Endothelial cell of umbilical vein (primary cell): ENCODE data around the gene ATP8A1. TPM values are rescaled to one million over a fixed set of nuclear protein-coding genes. Genes with fewer than 3 reads are reported as not detected.

ENCODE experiments used
- BruUV-seq: library from RNA; stranded (reverse); fragments of 400-500 nt; replicated peaks from 2 replicates; lab custom pipeline; 2021; lab: Mats Ljungman, UMichigan
- CTCF ChIA-PET: fragments of 300-600, 350-600 bp; sonication (Branson Sonifier 250); formaldehyde crosslinking; loops from one replicate; lab custom pipeline; 2021; ENCODE audit warnings: antibody characterized with exemption, inconsistent platforms; lab: Charles Lee
- POLR2A ChIA-PET: fragments of 300-600, 350-600 bp; sonication (Branson Sonifier 250); formaldehyde crosslinking; loops from one replicate; lab custom pipeline; 2021; ENCODE audit warnings: antibody characterized with exemption, inconsistent platforms; lab: Charles Lee
- DNase-seq: peaks from one replicate; pipeline ENCODE4 v3.0.0-alpha.2; 2011; ENCODE audit warnings: low read depth, low spot score
- FAIRE-seq: peaks from 2 replicates; lab custom pipeline; 2011; peaks lifted over from hg19 to GRCh38; lab: Jason Lieb, UNC
- H2AFZ ChIP-seq: 2 replicates; pipeline ENCODE4 v1.6.0; 2012; ENCODE audit warnings: low read depth, low read length, control low read depth, inconsistent platforms
- H3K27ac ChIP-seq: 2 replicates; pipeline ENCODE4 v1.5.1; 2011; ENCODE audit warnings: low read depth, mild to moderate bottlenecking, control low read depth, low read length, moderate library complexity; ENCODE audit not compliant: insufficient read depth
- H3K27me3 ChIP-seq, 2 experiments: 2 replicates each; pipeline versions ENCODE4 v1.6.0 to v1.6.1; 2011; ENCODE audit warnings: low read length in 2 of 2, mixed read lengths in 1 of 2; ENCODE audit not compliant: control insufficient read depth in 2 of 2, insufficient read depth in 2 of 2
- H3K36me3 ChIP-seq, 2 experiments: 2 replicates in 1 of 2; 3 replicates in 1 of 2; pipeline ENCODE4 v1.5.1; 2011; ENCODE audit warnings: low read length in 2 of 2, mild to moderate bottlenecking in 1 of 2, moderate library complexity in 1 of 2; ENCODE audit not compliant: control insufficient read depth in 2 of 2, insufficient read depth in 2 of 2; ENCODE audit errors: extremely low read depth in 1 of 2
- H3K4me1 ChIP-seq: 3 replicates; pipeline ENCODE4 v1.5.1; 2011; ENCODE audit warnings: mild to moderate bottlenecking, low read length; ENCODE audit not compliant: control insufficient read depth, insufficient read depth; ENCODE audit errors: extremely low read depth
- H3K4me2 ChIP-seq: 2 replicates; pipeline ENCODE4 v1.6.1; 2011; ENCODE audit warnings: low read length, control low read depth, mixed read lengths; ENCODE audit not compliant: insufficient read depth
- H3K4me3 ChIP-seq, 3 experiments: fragments of 200-600 bp in 1 of 3; sonication (generic), shearing (Covaris generic) in 1 of 3; replicated peaks in 1 of 3; 2 replicates each; pipeline ENCODE4 v1.5.1; 2011 to 2016; ENCODE audit warnings: control low read depth in 3 of 3, low read length in 3 of 3, mild to moderate bottlenecking in 2 of 3, inconsistent platforms in 1 of 3, low read depth in 1 of 3, moderate library complexity in 1 of 3; ENCODE audit not compliant: insufficient read depth in 1 of 3
- H3K79me2 ChIP-seq: 2 replicates; pipeline ENCODE4 v1.6.0; 2012; ENCODE audit warnings: low read length, inconsistent platforms; ENCODE audit not compliant: control insufficient read depth, insufficient read depth
- H3K9ac ChIP-seq: replicated peaks from 2 replicates; pipeline ENCODE3; 2011; ENCODE audit warnings: low read length, control low read depth; ENCODE audit not compliant: insufficient read depth; ENCODE audit errors: extremely low read depth
- H3K9me1 ChIP-seq: replicated peaks from 3 replicates; pipeline ENCODE4 v1.6.0; 2011; ENCODE audit warnings: mild to moderate bottlenecking, low read length; ENCODE audit not compliant: control insufficient read depth, insufficient read depth; ENCODE audit errors: extremely low read depth
- H3K9me3 ChIP-seq: replicated peaks from 2 replicates; pipeline ENCODE4 v1.5.1; 2012; ENCODE audit warnings: low read length, inconsistent platforms; ENCODE audit not compliant: control insufficient read depth, insufficient read depth
- H4K20me1 ChIP-seq: replicated peaks from 2 replicates; pipeline ENCODE3; 2011; ENCODE audit warnings: mild to moderate bottlenecking, low read length; ENCODE audit not compliant: control insufficient read depth, insufficient read depth; ENCODE audit errors: extremely low read depth
- CTCF ChIP-seq, 2 donors: IDR thresholded peaks; 1 replicate in 1 of 2; 2 replicates in 1 of 2; pipeline ENCODE4 v1.5.1; 2011; ENCODE audit warnings: low read length in 2 of 2, mild to moderate bottlenecking in 2 of 2, moderate library complexity in 2 of 2, control low read depth in 1 of 2, inconsistent platforms in 1 of 2, low read depth in 1 of 2; ENCODE audit not compliant: insufficient read depth in 1 of 2; ENCODE audit errors: extremely low read depth in 1 of 2
- EZH2 ChIP-seq: IDR thresholded peaks from 2 replicates; pipeline ENCODE4 v1.6.1; 2012; ENCODE audit warnings: borderline replicate concordance, low read depth, mild to moderate bottlenecking, moderate library complexity, low read length, inconsistent platforms; ENCODE audit not compliant: severe bottlenecking
- FOS ChIP-seq: IDR thresholded peaks from 2 replicates; pipeline ENCODE4 v1.6.1; 2011; ENCODE audit warnings: mild to moderate bottlenecking, low read length, moderate library complexity, borderline replicate concordance; ENCODE audit not compliant: insufficient read depth
- GATA2 ChIP-seq: IDR thresholded peaks from 2 replicates; pipeline ENCODE4 v1.7.0; 2011; ENCODE audit warnings: low read depth, mild to moderate bottlenecking, moderate library complexity, mixed read lengths, low read length; ENCODE audit not compliant: insufficient read length, insufficient read depth
- JUN ChIP-seq: IDR thresholded peaks from 2 replicates; pipeline ENCODE4 v1.6.1; 2011; ENCODE audit warnings: borderline replicate concordance, low read depth; ENCODE audit not compliant: insufficient read length, insufficient read depth
- MAX ChIP-seq: IDR thresholded peaks from 2 replicates; pipeline ENCODE4 v1.6.1; 2011; ENCODE audit not compliant: insufficient read depth, insufficient read length
- MYC ChIP-seq: IDR thresholded peaks from one replicate; pipeline ENCODE4 v1.6.1; 2011; ENCODE audit warnings: mild to moderate bottlenecking, low read depth, low read length
- POLR2A ChIP-seq: IDR thresholded peaks from 2 replicates; pipeline ENCODE4 v1.6.1; 2012; ENCODE audit warnings: low read depth, mild to moderate bottlenecking, control low read depth, low read length
- POLR2AphosphoS5 ChIP-seq: IDR thresholded peaks from 2 replicates; pipeline ENCODE4 v1.6.1; 2012; ENCODE audit warnings: low read depth, mild to moderate bottlenecking, control low read depth, low read length, moderate library complexity; ENCODE audit not compliant: insufficient read depth
- dilution Hi-C: fragments of 300-500 bp; cut with MboI; formaldehyde crosslinking; loops from one replicate; pipeline ENCODE4 v1.15.0; 2019; ENCODE audit warnings: low sequenced_read_pairs; ENCODE audit not compliant: extremely low pct_ligation_motif_present
- intact Hi-C: fragments of 100-400 bp; cut with micrococcal nuclease; formaldehyde crosslinking; loops from one replicate; pipeline ENCODE4 v1.10.0; 2022
- polyA plus RNA-seq, 4 experiments: library from polyadenylated mRNA; depleted of rRNA in 3 of 4; stranded (reverse) in 3 of 4; unstranded in 1 of 4; fragments of >200 nt; gene quantifications; 2 replicates each; pipeline versions ENCODE4 v1.2.1 to v1.2.3, GENCODE V29; 2011 to 2012; ENCODE audit warnings: missing spikeins in 1 of 4
- total RNA-seq: library from RNA; stranded (reverse); gene quantifications from 2 replicates; pipeline ENCODE4 v1.2.3, GENCODE V29; 2021

The ATP8A1 gene
- total and polyA plus RNA-seq, 2 donors (not counting 3 experiments of a cell fraction or from before 2014, with no cell fraction given), result 0.97 to 11.5 TPM

- CTCF ChIA-PET, result interaction anchor here (1.4 kb wide), 1 partner anchor 36 kb away, joined by 4 read pairs; no protein-coding TSS in a partner anchor
- FAIRE-seq, result no peak
- no peaks in the 10 kb centered on the region for H3K9me1 ChIP-seq
- no peak overlapping the region for H3K4me2 ChIP-seq
- H3K36me3 ChIP-seq, result no peaks in the 10 kb centered on the region
- H3K79me2 ChIP-seq, result no peaks in the 10 kb centered on the region
- H4K20me1 ChIP-seq, result no peaks in the 10 kb centered on the region
- dilution Hi-C loops, result no loop called here
- no peaks in the 10 kb centered on the region for H3K9me3 ChIP-seq
- no peak overlapping the region for H3K9ac ChIP-seq
- DNase-seq, result no peak
- POLR2A ChIA-PET, result no interaction called here
- H3K4me3 ChIP-seq, result no peak overlapping the region
- H3K4me1 ChIP-seq, result no peaks in the 10 kb centered on the region
- no peak overlapping the region for H2AFZ ChIP-seq
- no TSS peak for BruUV-seq
- no peak for TF ChIP-seq JUN
- TF ChIP-seq FOS, result no peak
- TF ChIP-seq MYC, result no peak
- no peak for TF ChIP-seq CTCF (IDR thresholded peaks at IDR 0.05; ENCODE audit: extremely low read depth in 1 of 2, insufficient read depth in 1 of 2, low read depth in 1 of 2, low read length in 2 of 2)
- TF ChIP-seq MAX, result no peak
- no peak for TF ChIP-seq POLR2A
- TF ChIP-seq EZH2, result no peak
- TF ChIP-seq POLR2AphosphoS5, result no peak
- TF ChIP-seq GATA2, result no peak
- intact Hi-C loops, result no loop called here
- H3K27me3 ChIP-seq, result peaks cover 0 to 4% of the 10 kb centered on the region in 2 experiments
- no peak overlapping the region for H3K27ac ChIP-seq
Measured at GRCh38 chr4:42484630-42485029, 172.3 kb downstream of the ATP8A1 start.
